Measurements from ENCODE around the gene FBXL3.

FBXL3 gene

DNA sequence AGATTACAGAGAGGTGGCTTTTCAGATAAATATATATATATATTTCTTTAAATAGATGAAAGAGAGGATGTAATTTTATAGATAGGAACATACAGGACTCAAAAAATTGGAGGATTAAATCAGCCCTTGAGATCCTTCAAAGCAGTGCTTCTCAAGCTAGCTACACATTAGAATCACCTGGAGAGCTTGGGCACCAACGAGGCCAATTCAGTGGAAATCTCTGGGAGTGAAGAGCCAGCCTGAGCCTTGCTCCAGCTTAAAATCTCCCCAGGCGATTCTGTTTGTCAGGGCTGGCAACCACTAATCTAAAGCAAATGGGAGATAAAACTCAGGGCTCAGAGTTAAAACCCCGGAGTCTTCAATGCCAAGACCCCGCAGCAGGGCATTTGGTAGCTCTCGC is 50.0 kb downstream of the FBXL3 start:
- H3K4me2 ChIP-seq (ENCODE audit: low read length, poor library complexity, severe bottlenecking), result no peak overlapping the region
- no peak overlapping the region for H4K91ac ChIP-seq (ENCODE audit: low read length)
- H3K4ac ChIP-seq (ENCODE audit: low read depth in 1 of 2, low read length in 2 of 2), result no peak overlapping the region
- H3K9ac ChIP-seq (ENCODE audit: low read length), result no peak overlapping the region
- no peak overlapping the region for H2BK120ac ChIP-seq (ENCODE audit: low read depth, low read length)
- no peak overlapping the region for H3K23ac ChIP-seq (ENCODE audit: low read length in 2 of 2)
- no peak overlapping the region for H2BK5ac ChIP-seq (ENCODE audit: low read depth, low read length, poor library complexity, severe bottlenecking)
- 95% methylated on average over 5 of the region's 5 CpGs for WGBS
- no peaks in the 10 kb centered on the region for H3K9me3 ChIP-seq (ENCODE audit: control insufficient read depth, low read length)
- no peak overlapping the region for H3K4me3 ChIP-seq (ENCODE audit: insufficient read depth in 1 of 2, low read depth in 1 of 2, low read length in 2 of 2)
- no peak overlapping the region for H3K27ac ChIP-seq (ENCODE audit: low read length, poor library complexity, severe bottlenecking)
- no peak overlapping the region for H4K8ac ChIP-seq (ENCODE audit: low read length)
- no peaks in the 10 kb centered on the region for H3K79me1 ChIP-seq (replicated peaks; ENCODE audit: low read length, poor library complexity, severe bottlenecking)
- no peak overlapping the region for H3K18ac ChIP-seq (ENCODE audit: low read depth in 1 of 2, low read length in 2 of 2)
- H2BK15ac ChIP-seq (ENCODE audit: low read depth, poor library complexity, severe bottlenecking), result no peak overlapping the region
- peaks cover 5% of the 10 kb centered on the region for H3K4me1 ChIP-seq (ENCODE audit: control insufficient read depth, insufficient read depth, low read depth, low read length)
- no peak overlapping the region for H3K14ac ChIP-seq (ENCODE audit: low read length in 2 of 2)
- no peak overlapping the region for H2AK5ac ChIP-seq (ENCODE audit: low read length, severe bottlenecking)
- H3K36me3 ChIP-seq (ENCODE audit: control insufficient read depth in 1 of 2, insufficient read depth in 2 of 2, low read depth in 1 of 2, low read length in 2 of 2), result no peaks in the 10 kb centered on the region
- H2BK12ac ChIP-seq (ENCODE audit: low read length in 2 of 2), result no peak overlapping the region
- no peak overlapping the region for H2AFZ ChIP-seq (ENCODE audit: low read depth, low read length)
- DNase-seq, result no peak
- H3K27me3 ChIP-seq (ENCODE audit: control insufficient read depth in 1 of 2, insufficient read depth in 1 of 2, low read length in 2 of 2), result peaks cover 13 to 34% of the 10 kb centered on the region in 2 experiments

DNA sequence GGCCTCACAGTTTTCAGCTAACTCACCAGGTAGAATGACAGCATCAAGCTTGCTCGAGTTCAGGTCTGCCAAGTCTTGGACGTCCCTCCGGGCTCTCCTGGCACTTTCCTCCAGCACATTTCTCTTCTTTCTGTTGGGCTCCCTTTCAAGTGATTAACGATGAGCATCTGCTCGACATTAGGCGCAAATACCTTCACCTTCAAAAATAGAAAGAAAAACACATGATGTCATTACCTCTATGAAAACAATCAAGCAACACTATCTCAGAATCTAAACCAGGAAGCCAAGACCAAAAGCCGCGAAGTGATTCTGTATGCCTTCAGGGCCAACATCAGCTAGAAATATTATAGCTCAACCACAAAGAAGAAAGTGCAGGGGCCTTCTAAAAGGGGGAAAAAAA is 50.5 kb downstream of the FBXL3 start:
- Histone ChIP-seq H2BK120ac (ENCODE audit: low read depth, low read length) (no peak overlapping the region), H3K4me2 (ENCODE audit: low read length, poor library complexity, severe bottlenecking) (no peak overlapping the region), H3K9ac (ENCODE audit: low read length) (no peak overlapping the region), H3K27me3 (ENCODE audit: control insufficient read depth in 1 of 2, insufficient read depth in 1 of 2, low read length in 2 of 2) (peaks cover 12 to 32% of the 10 kb centered on the region in 2 experiments), H3K4ac (ENCODE audit: low read depth in 1 of 2, low read length in 2 of 2) (no peak overlapping the region), H3K27ac (ENCODE audit: low read length, poor library complexity, severe bottlenecking) (no peak overlapping the region), H3K14ac (ENCODE audit: low read length in 2 of 2) (no peak overlapping the region), H2AK5ac (ENCODE audit: low read length, severe bottlenecking) (no peak overlapping the region), H3K9me3 (ENCODE audit: control insufficient read depth, low read length) (no peaks in the 10 kb centered on the region), H4K91ac (ENCODE audit: low read length) (no peak overlapping the region), H2BK15ac (ENCODE audit: low read depth, poor library complexity, severe bottlenecking) (no peak overlapping the region), H2BK5ac (ENCODE audit: low read depth, low read length, poor library complexity, severe bottlenecking) (no peak overlapping the region), H3K4me1 (ENCODE audit: control insufficient read depth, insufficient read depth, low read depth, low read length) (peaks cover 5% of the 10 kb centered on the region), H3K18ac (ENCODE audit: low read depth in 1 of 2, low read length in 2 of 2) (no peak overlapping the region), H3K36me3 (ENCODE audit: control insufficient read depth in 1 of 2, insufficient read depth in 2 of 2, low read depth in 1 of 2, low read length in 2 of 2) (no peaks in the 10 kb centered on the region), H2AFZ (ENCODE audit: low read depth, low read length) (no peak overlapping the region), H3K4me3 (ENCODE audit: insufficient read depth in 1 of 2, low read depth in 1 of 2, low read length in 2 of 2) (no peak overlapping the region), H3K79me1 (replicated peaks; ENCODE audit: low read length, poor library complexity, severe bottlenecking) (no peaks in the 10 kb centered on the region), H3K23ac (ENCODE audit: low read length in 2 of 2) (no peak overlapping the region), H4K8ac (ENCODE audit: low read length) (no peak overlapping the region), H2BK12ac (ENCODE audit: low read length in 2 of 2) (no peak overlapping the region)
- DNase-seq, result no peak
- WGBS, result 84% methylated on average over 6 of the region's 8 CpGs

DNA sequence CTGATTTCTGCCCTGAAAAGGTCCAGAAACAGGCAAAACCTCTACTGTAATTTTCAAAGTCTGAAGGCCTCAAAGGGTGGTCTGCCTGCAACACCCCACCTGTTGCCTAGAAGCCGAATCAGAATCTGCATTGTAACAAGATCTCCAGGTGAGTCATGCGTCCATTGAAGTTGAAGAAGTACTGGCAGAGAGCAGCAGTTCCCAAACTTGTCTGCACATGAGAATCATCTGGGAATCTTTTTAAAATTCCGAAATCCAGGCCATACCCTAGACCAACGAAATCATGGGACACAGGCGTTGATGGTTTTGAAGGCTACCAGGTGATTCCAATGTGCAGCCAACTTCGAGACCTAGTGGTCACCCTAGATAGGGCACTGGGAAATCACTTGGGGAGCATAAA is 51.1 kb downstream of the FBXL3 start:
- no peak for DNase-seq
- Histone ChIP-seq H3K4me2 (ENCODE audit: low read length, poor library complexity, severe bottlenecking) (no peak overlapping the region), H3K9me3 (ENCODE audit: control insufficient read depth, low read length) (no peaks in the 10 kb centered on the region), H3K27me3 (ENCODE audit: control insufficient read depth in 1 of 2, insufficient read depth in 1 of 2, low read length in 2 of 2) (peaks cover 7 to 26% of the 10 kb centered on the region in 2 experiments), H2BK12ac (ENCODE audit: low read length in 2 of 2) (no peak overlapping the region), H2AK5ac (ENCODE audit: low read length, severe bottlenecking) (no peak overlapping the region), H3K18ac (ENCODE audit: low read depth in 1 of 2, low read length in 2 of 2) (no peak overlapping the region), H2BK5ac (ENCODE audit: low read depth, low read length, poor library complexity, severe bottlenecking) (no peak overlapping the region), H3K36me3 (ENCODE audit: control insufficient read depth in 1 of 2, insufficient read depth in 2 of 2, low read depth in 1 of 2, low read length in 2 of 2) (no peaks in the 10 kb centered on the region), H3K4me1 (ENCODE audit: control insufficient read depth, insufficient read depth, low read depth, low read length) (peaks cover 5% of the 10 kb centered on the region), H4K91ac (ENCODE audit: low read length) (no peak overlapping the region), H3K23ac (ENCODE audit: low read length in 2 of 2) (no peak overlapping the region), H2BK120ac (ENCODE audit: low read depth, low read length) (no peak overlapping the region), H3K27ac (ENCODE audit: low read length, poor library complexity, severe bottlenecking) (no peak overlapping the region), H3K14ac (ENCODE audit: low read length in 2 of 2) (no peak overlapping the region), H2AFZ (ENCODE audit: low read depth, low read length) (no peak overlapping the region), H3K4ac (ENCODE audit: low read depth in 1 of 2, low read length in 2 of 2) (no peak overlapping the region), H3K4me3 (ENCODE audit: insufficient read depth in 1 of 2, low read depth in 1 of 2, low read length in 2 of 2) (no peak overlapping the region), H2BK15ac (ENCODE audit: low read depth, poor library complexity, severe bottlenecking) (no peak overlapping the region), H3K9ac (ENCODE audit: low read length) (no peak overlapping the region), H4K8ac (ENCODE audit: low read length) (no peak overlapping the region), H3K79me1 (replicated peaks; ENCODE audit: low read length, poor library complexity, severe bottlenecking) (no peaks in the 10 kb centered on the region)
- 90% methylated on average over 6 of the region's 6 CpGs for WGBS

DNA sequence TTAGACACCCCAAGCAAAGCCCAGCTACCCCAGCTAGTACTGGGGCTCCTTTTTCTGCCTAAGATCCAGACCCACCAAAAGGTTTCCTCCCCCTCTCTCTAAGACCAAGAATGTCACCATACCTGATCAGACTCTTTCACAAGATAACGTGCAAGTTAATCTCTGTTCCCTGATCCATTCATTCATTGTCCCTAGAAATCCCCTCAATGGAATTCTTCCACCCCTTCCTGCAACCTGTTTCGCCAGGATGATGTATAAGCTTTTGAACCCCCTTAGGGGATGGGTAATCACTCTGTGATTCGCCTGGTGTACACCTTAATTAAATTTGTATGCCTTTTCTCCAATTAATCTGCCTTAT is 52.4 kb downstream of the FBXL3 start:
- Histone ChIP-seq H4K8ac (ENCODE audit: low read length) (no peak overlapping the region), H3K14ac (ENCODE audit: low read length in 2 of 2) (no peak overlapping the region), H3K4me3 (ENCODE audit: insufficient read depth in 1 of 2, low read depth in 1 of 2, low read length in 2 of 2) (no peak overlapping the region), H3K18ac (ENCODE audit: low read depth in 1 of 2, low read length in 2 of 2) (no peak overlapping the region), H2BK120ac (ENCODE audit: low read depth, low read length) (no peak overlapping the region), H3K4me2 (ENCODE audit: low read length, poor library complexity, severe bottlenecking) (no peak overlapping the region), H3K27me3 (ENCODE audit: control insufficient read depth in 1 of 2, insufficient read depth in 1 of 2, low read length in 2 of 2) (peaks cover 4 to 20% of the 10 kb centered on the region in 2 experiments), H3K4ac (ENCODE audit: low read depth in 1 of 2, low read length in 2 of 2) (no peak overlapping the region), H3K23ac (ENCODE audit: low read length in 2 of 2) (no peak overlapping the region), H2AFZ (ENCODE audit: low read depth, low read length) (no peak overlapping the region), H3K9me3 (ENCODE audit: control insufficient read depth, low read length) (no peaks in the 10 kb centered on the region), H3K4me1 (ENCODE audit: control insufficient read depth, insufficient read depth, low read depth, low read length) (peaks cover 2% of the 10 kb centered on the region), H2BK15ac (ENCODE audit: low read depth, poor library complexity, severe bottlenecking) (no peak overlapping the region), H3K9ac (ENCODE audit: low read length) (no peak overlapping the region), H3K36me3 (ENCODE audit: control insufficient read depth in 1 of 2, insufficient read depth in 2 of 2, low read depth in 1 of 2, low read length in 2 of 2) (no peaks in the 10 kb centered on the region), H2AK5ac (ENCODE audit: low read length, severe bottlenecking) (no peak overlapping the region), H2BK12ac (ENCODE audit: low read length in 2 of 2) (no peak overlapping the region), H3K27ac (ENCODE audit: low read length, poor library complexity, severe bottlenecking) (no peak overlapping the region), H2BK5ac (ENCODE audit: low read depth, low read length, poor library complexity, severe bottlenecking) (no peak overlapping the region), H4K91ac (ENCODE audit: low read length) (no peak overlapping the region), H3K79me1 (replicated peaks; ENCODE audit: low read length, poor library complexity, severe bottlenecking) (no peaks in the 10 kb centered on the region)
- WGBS, result 80% methylated on average over 3 of the region's 3 CpGs
- no peak for DNase-seq
